HG02588 (cell line): ENCODE data around the gene COQ10A.
"Not testable (repeated sequence)": the region's sequence is repeated elsewhere in the genome, so short reads cannot be mapped to it uniquely, and the experiment has no call there.

ENCODE experiments used
- ATAC-seq: cut with Tn5 transposase; IDR thresholded peaks from one replicate; pipeline ENCODE4 v1.9.1; 2021; ENCODE audit warnings: mild to moderate bottlenecking, moderate library complexity; ENCODE audit not compliant: unreplicated experiment

Gene COQ10A

GRCh38 chr12:56272468-56272867 lies 5.7 kb downstream of the COQ10A start:
- not testable (repeated sequence) for ATAC-seq

GRCh38 chr12:56274299-56274698 lies 7.6 kb downstream of the COQ10A start:
- ATAC-seq = no peak

- no peak for ATAC-seq
Observed at GRCh38 chr12:56278905-56279304, 12.2 kb downstream of the COQ10A start.

GRCh38 chr12:56280849-56281248 lies 14.1 kb downstream of the COQ10A start:
- ATAC-seq = no peak

GRCh38 chr12:56282030-56282429 lies 15.3 kb downstream of the COQ10A start:
- no peak for ATAC-seq

- ATAC-seq = no peak
Observed at GRCh38 chr12:56282579-56282978, 15.8 kb downstream of the COQ10A start.

- ATAC-seq = not testable (repeated sequence)
Observed at GRCh38 chr12:56284263-56284662, 17.5 kb downstream of the COQ10A start.

GRCh38 chr12:56286044-56286830 lies 19.5 kb downstream of the COQ10A start:
- ATAC-seq = no peak

- no peak for ATAC-seq
Observed at GRCh38 chr12:56288705-56289387, 22.1 kb downstream of the COQ10A start.

- ATAC-seq = no peak
Observed at GRCh38 chr12:56293795-56294194, 27.1 kb downstream of the COQ10A start.

GRCh38 chr12:56296295-56296694 lies 29.6 kb downstream of the COQ10A start:
- no peak for ATAC-seq

- ATAC-seq = no peak
Observed at GRCh38 chr12:56297400-56297799, 30.7 kb downstream of the COQ10A start.

GRCh38 chr12:56298828-56299227 lies 32.1 kb downstream of the COQ10A start:
- no peak for ATAC-seq

GRCh38 chr12:56299308-56299852 lies 32.6 kb downstream of the COQ10A start:
- no peak for ATAC-seq

GRCh38 chr12:56299853-56300643 lies 33.3 kb downstream of the COQ10A start, which contains the start of gene CS:
CS (minus strand) TSS chr12:56300330; CDS start chr12:56300201, 129 bp downstream.
- ATAC-seq = peak; percentile 91

GRCh38 chr12:56300644-56301464 lies 34.1 kb downstream of the COQ10A start:
- ATAC-seq = no peak

GRCh38 chr12:56304276-56304675 lies 37.5 kb downstream of the COQ10A start:
- no peak for ATAC-seq

GRCh38 chr12:56304872-56305590 lies 38.3 kb downstream of the COQ10A start:
- no peak for ATAC-seq

- ATAC-seq = no peak
Observed at GRCh38 chr12:56307221-56307965, 40.7 kb downstream of the COQ10A start.
